Hepatocyte (in vitro differentiated cells): Measurements from ENCODE around the gene GPAM.

ENCODE experiments used
- EZH2phosphoT487 ChIP-seq: fragments of 200-600 bp; sonication (generic); IDR thresholded peaks from one replicate; pipeline ENCODE4 v1.6.1; 2018; ENCODE audit warnings: antibody characterized with exemption, mild to moderate bottlenecking, low read depth, moderate library complexity; ENCODE audit not compliant: unreplicated experiment, severe bottlenecking
- TF ChIP-seq, protein P1 (sequence below): fragments of 200-600 bp; sonication (generic); IDR thresholded peaks from 2 replicates; pipeline ENCODE4 v1.5.1; 2016; ENCODE audit warnings: antibody characterized with exemption, mild to moderate bottlenecking; ENCODE audit not compliant: poor library complexity

GRCh38 chr10:112217386-112218035 is 33.9 kb upstream of the GPAM start:
- TF ChIP-seq, protein P1, sequence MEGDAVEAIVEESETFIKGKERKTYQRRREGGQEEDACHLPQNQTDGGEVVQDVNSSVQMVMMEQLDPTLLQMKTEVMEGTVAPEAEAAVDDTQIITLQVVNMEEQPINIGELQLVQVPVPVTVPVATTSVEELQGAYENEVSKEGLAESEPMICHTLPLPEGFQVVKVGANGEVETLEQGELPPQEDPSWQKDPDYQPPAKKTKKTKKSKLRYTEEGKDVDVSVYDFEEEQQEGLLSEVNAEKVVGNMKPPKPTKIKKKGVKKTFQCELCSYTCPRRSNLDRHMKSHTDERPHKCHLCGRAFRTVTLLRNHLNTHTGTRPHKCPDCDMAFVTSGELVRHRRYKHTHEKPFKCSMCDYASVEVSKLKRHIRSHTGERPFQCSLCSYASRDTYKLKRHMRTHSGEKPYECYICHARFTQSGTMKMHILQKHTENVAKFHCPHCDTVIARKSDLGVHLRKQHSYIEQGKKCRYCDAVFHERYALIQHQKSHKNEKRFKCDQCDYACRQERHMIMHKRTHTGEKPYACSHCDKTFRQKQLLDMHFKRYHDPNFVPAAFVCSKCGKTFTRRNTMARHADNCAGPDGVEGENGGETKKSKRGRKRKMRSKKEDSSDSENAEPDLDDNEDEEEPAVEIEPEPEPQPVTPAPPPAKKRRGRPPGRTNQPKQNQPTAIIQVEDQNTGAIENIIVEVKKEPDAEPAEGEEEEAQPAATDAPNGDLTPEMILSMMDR = no peak
- no peak for TF ChIP-seq EZH2phosphoT487
